ENCODE measurements around the gene ICAM1.

ICAM1 gene

GRCh38 chr19:10291554-10292205 lies 20.8 kb downstream of the ICAM1 start:
- H3K4me3 ChIP-seq (ENCODE audit: low read depth, low read length): peak overlapping the region; percentile 60
- no peak for TF ChIP-seq CTCF (conservative IDR thresholded peaks at IDR 0.05; ENCODE audit: low read depth, low read length)
- DNase-seq (ENCODE audit: low read depth): no peak

- TF ChIP-seq CTCF (conservative IDR thresholded peaks at IDR 0.05; ENCODE audit: low read depth, low read length): no peak
- DNase-seq (ENCODE audit: low read depth): peak; percentile 88
- peak overlapping the region; percentile 60 for H3K4me3 ChIP-seq (ENCODE audit: low read depth, low read length)
Observed at GRCh38 chr19:10292206-10292788, 21.4 kb downstream of the ICAM1 start.

- H3K4me3 ChIP-seq (ENCODE audit: low read depth, low read length): peak overlapping the region; percentile 37
- no peak for TF ChIP-seq CTCF (conservative IDR thresholded peaks at IDR 0.05; ENCODE audit: low read depth, low read length)
- DNase-seq (ENCODE audit: low read depth): no peak
Observed at GRCh38 chr19:10292789-10293636, 22.1 kb downstream of the ICAM1 start.

- no peak overlapping the region for H3K4me3 ChIP-seq (ENCODE audit: low read depth, low read length)
Observed at GRCh38 chr19:10293637-10294367, 22.9 kb downstream of the ICAM1 start.

GRCh38 chr19:10294368-10294697 lies 23.4 kb downstream of the ICAM1 start:
- DNase-seq (ENCODE audit: low read depth): no peak
- H3K4me3 ChIP-seq (ENCODE audit: low read depth, low read length): no peak overlapping the region
- TF ChIP-seq CTCF (conservative IDR thresholded peaks at IDR 0.05; ENCODE audit: low read depth, low read length): no peak

More at GRCh38 chr19:10293637-10294367, 22.9 kb downstream of the ICAM1 start:
- no peak for DNase-seq (ENCODE audit: low read depth)
- no peak for TF ChIP-seq CTCF (conservative IDR thresholded peaks at IDR 0.05; ENCODE audit: low read depth, low read length)

- TF ChIP-seq CTCF (conservative IDR thresholded peaks at IDR 0.05; ENCODE audit: low read depth, low read length): peak; percentile 23
- H3K4me3 ChIP-seq (ENCODE audit: low read depth, low read length): peak overlapping the region; percentile 36
- DNase-seq (ENCODE audit: low read depth): peak; percentile 48
Observed at GRCh38 chr19:10295305-10295846, 24.5 kb downstream of the ICAM1 start.
